Fibroblast of upper back skin (primary cell): Measurements from ENCODE around the gene MAGEA8.
"Not testable (repeated sequence)": the region's sequence is repeated elsewhere in the genome, so short reads cannot be mapped to it uniquely, and the experiment has no call there.

Experiments used
- DNase-seq: peaks from one replicate; pipeline ENCODE4 v3.0.0-alpha.2; 2013

MAGEA8 gene

DNA sequence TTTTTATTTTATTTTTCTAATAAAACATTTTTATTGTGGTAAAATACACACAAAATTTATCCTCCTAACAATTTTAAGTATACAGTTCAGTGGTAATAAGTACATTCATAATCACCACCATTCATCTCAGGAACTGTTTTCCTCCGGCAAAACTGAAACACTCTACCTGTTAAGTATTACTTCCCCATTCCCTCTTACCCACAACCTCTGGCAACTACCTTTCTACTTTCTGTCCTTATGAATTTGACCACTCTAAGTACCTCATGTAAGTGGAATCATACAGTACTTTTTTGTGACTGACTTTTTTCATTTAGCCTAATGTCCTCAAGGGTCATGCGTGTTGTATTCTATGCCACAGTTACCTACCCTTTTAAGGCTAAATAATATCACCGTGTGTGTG lies 27.3 kb downstream of the MAGEA8 start:
- DNase-seq = no peak

DNA sequence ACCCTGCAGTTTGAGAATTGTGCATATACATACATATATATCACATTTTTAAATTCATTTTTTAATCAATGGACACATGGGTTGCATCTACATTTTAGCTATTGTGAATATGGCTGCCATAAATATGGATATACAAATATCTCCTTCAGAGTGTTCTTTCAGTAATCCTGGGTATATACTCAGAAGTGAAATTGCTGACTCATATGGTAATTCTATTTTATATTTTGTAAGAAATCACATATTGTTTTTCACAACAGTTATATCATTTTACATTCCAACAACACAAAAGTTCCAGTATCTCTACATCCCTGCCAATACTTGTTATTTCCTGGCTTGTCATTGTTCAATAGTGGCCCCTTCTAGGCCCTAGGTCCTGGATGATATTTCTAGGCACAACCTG lies 27.7 kb downstream of the MAGEA8 start:
- DNase-seq = no peak

- no peak for DNase-seq
These were observed 28.6 kb downstream of the MAGEA8 start for GRCh38 chrX:149909324-149910177.

- DNase-seq = no peak
These were observed 29.3 kb downstream of the MAGEA8 start for GRCh38 chrX:149910178-149910695.

DNA sequence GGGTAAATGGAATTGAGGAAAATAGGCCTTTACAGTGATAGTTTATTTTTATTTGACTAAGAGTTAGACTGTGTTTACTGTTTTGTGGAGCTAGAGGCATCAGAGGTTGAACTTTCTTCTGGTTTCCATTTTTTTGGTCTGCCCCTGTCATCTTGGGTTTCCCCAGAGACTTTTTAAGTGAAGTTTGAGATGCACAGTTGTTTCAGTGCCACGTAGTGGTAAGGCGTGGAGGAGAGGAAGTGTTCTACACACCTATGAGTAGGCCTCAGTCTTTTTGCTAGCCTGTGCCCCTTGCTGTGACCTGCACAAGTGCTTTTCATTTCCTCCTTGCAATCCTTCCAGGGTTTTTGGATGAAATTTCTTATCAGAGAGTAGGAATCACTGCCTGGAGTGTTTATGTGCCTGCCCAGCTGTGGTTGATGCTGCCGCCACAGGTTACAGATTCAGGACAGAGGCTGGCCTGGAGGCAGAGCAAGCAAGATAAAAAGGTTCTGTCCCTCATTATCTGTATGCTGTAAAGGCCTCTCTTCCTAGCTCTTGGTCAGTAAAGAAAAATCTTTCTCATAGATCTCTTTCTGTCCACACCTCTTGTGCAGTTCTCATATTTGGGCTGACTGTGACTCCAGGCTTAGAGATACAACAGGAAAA lies 35.9 kb downstream of the MAGEA8 start:
- DNase-seq = no peak

DNA sequence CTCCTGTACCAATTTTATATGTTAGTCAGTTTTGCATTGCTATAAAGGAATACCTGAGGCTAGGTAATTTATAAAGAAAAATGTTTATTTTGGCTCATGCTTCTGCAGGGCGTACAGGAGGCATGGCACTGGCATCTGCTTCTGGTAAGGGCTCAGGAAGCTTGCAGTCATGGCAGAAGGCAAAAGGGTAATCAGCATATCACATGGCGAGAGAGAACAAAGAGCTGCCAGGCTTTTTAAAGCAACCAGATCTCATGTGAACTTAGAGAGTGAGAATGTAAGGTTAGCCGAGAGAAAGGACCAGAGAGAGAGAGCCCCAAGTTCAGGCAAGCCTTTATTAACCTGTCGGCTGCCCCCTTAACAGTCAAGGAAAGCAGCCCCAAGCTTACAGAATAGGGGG lies 42.9 kb downstream of the MAGEA8 start:
- DNase-seq = not testable (repeated sequence)

DNA sequence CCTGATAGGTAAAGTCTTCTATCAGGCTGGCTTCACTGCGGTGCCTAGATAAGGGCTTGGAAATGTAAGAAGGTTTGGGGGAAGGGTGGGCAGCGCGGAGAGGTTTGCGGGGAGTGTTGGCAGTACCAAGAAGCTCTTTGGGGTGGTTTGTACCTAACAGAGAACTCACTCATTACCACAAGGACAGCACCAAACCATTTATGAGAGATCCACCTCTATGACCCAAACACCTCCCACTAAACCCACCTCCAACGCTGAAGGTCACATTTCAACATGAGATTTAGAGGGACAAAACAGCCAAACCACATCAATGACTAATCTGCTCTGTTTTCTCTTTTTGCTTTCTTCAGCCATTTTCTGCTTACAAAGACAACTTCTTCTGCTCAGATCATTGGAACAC lies 43.5 kb downstream of the MAGEA8 start:
- not testable (repeated sequence) for DNase-seq

DNA sequence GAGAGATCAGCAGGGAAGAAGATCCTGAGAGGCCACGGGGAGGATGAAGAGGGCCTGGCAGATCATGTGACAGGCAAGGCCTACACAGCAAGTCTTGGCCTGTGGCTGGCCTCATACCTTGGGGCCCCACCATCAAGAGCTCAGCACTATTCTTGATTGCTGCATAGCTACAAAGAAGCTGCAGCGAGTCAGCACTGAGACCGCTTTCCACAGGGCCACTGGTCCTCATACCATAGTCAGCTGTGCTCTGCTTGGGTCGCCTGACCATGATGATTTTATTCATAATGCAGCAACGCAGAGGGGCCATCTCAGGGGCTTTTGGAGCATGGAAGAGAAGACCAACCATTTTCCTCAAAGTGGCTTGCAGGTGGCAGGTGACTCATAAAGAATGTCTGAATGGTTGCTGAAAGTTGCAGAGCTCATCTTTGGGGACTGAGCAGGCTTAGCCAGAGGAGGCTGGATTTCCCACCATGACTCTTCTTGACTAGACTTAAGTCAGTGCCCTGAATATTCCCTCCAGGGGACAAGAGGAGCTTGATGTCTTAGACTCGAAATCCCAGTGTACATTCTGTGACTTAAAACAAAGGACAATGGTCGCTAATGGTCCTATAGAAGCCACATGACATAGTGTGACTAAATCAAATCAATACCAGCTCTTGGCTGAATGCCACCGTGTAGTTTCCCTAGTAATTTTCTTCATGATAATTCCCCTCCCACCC lies 46.4 kb downstream of the MAGEA8 start:
- DNase-seq = not testable (repeated sequence)

DNA sequence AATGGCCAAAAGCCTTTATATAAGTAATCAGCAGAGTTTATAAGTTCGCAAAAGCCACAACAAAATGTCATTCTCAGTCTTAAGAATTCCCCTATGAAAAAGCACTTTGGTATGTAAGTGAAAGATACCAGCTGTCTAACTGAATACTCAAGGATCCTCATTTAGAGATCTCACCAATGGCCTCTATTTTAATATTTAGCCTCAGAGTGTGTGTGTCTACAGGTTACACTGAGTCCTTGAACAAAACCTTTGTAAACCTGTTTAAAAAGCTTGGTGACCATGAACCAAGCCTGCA lies 46.9 kb downstream of the MAGEA8 start:
- not testable (repeated sequence) for DNase-seq

DNA sequence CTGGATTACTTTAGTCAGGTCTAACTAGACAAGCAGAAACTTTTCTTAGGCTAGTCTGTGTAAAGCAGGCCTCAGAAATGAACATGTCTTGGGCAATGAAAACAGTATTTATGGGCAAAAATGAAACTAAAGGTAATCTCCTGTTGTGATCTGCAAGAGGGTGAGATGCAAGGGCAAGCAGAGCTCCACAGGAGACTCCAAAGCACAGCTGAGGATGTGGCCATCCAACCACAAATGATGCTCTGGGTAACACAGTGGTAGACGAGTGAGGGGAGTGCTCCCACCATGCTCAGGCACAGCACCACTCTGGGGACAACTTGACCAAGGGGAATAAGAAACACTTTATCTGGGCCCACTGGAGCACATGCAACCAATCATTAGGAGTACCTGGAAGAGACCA lies 47.7 kb downstream of the MAGEA8 start:
- DNase-seq = not testable (repeated sequence)

DNA sequence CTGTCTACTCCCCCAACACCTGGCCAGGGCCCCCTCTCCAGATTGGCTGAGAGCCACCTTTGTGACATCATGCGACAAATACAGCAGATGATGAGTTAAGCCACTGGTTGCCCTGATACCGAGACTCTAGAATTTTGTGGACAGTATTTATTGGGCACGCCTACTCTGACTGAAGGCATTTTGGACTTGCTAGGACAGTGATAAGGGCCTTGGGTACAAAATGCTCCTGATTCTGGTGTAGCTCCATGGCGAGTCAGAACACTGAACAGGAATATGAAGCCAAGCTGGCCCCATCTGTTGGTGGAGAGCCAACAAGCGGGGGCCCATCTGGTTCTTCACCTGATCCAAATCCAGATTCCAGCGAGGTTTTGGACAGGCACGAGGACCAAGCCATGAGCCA lies 48.4 kb downstream of the MAGEA8 start, which contains the start of gene HSFX4:
Gene HSFX4, plus strand, starts transcription at position 174 of the 400 bp plus-strand sequence. Its CDS starts 72 bp downstream, at position 246.
- DNase-seq = not testable (repeated sequence)

- not testable (repeated sequence) for DNase-seq
These were observed 50.4 kb downstream of the MAGEA8 start for GRCh38 chrX:149931355-149931754.

- DNase-seq = not testable (repeated sequence)
These were observed 51.2 kb downstream of the MAGEA8 start for GRCh38 chrX:149932150-149932549.

- DNase-seq = not testable (repeated sequence)
These were observed 52.0 kb downstream of the MAGEA8 start for GRCh38 chrX:149932970-149933369.

- not testable (repeated sequence) for DNase-seq
These were observed 52.6 kb downstream of the MAGEA8 start for GRCh38 chrX:149933547-149933946.
